Activated CD8-positive, alpha-beta memory T cell treated with anti-CD3 and anti-CD28 coated beads, Interleukin-2, amount 50 U/mL, for 4 hours (primary cell): ENCODE results near the gene TUBA1A.
"Not testable (repeated sequence)": the region's sequence is repeated elsewhere in the genome, so short reads cannot be mapped to it uniquely, and the experiment has no call there.

Source experiments
- DNase-seq: peaks from one replicate; pipeline ENCODE4 v3.0.0-alpha.2; 2020

TUBA1A gene

DNA sequence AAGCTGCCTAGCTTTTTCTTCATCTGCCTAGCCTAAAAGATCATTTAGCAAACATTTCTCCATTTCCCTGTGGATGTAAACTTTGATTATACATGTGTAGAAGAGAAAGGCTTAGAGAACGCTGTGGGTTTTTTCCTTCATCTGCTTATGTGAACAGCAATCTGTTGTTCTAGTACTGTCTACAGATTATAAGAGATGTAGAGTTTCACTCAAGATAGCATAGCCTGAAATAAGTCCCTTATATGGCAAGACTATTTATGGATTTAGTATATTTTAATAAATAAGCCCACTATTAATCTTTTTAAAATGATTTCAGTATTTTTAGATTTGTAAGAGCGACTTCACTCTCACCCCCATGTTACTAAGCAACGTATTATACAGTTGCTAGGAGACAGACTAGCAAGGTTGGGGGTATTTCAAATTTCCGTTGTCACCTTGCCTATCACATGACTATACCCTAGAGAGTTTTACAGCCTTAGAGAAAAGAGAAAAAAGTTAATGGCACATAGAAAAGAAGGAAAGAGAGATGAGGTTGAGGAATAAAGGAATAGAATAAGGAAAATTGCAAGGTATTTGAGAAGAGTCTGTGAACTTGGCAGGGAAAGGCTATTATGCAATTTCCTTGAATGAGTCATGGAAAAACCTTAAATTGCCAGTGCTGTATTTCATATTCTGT, 12.2 kb upstream of the TUBA1A start:
- DNase-seq = no peak

DNA sequence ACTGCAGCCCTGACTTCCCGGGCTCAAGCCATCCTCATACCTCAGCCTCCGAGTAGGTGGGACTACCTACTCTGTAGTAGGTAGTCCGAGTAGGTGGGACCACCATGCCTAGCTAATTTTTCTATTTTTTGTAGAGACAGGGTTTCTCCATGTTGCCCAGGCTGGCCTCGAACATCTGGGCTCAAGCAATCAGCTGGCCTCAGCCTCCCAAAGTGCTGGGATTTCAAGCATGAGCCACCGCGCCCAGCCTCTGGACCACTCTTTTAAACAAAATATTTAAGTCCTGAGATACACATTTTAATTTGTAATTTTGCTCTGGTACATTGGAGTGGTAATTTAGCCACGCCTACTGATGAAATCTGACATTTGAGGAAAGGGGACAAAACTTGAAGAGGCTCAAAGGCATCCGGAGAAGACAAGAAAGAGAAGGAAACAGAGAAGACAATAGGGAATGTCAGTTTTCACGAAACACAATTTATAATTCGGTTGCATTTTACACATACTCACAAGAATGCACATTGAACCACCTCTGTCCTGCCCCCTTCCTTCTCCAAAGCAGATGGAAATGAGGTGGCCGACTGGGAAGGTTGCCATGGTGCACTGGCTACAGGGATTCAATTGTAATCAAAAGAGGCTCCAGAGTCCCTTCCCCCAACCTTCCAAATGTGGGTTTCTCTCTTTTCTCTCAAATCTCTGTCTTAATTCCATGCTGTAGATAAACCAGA, 9.7 kb upstream of the TUBA1A start:
- no peak for DNase-seq

DNA sequence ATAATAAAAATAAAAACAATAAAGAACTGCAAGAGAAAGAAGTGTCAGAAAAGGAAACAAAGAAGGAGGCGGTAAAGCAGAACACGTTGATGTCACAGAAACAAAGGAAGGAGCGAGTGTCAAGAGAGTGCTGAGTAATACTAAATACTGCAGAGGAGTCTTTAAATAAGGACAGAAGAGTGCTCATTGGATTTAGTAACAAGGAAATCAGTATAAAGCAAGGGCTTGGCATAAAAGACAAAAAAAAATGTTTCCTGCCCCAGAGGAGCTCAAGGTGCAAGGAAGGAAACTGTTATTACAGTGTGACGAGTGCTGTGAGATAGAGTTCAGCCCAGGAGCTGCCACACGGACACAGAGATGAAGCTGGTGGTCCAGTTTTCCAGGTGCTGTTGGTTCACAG, 8.4 kb upstream of the TUBA1A start:
- no peak for DNase-seq

DNA sequence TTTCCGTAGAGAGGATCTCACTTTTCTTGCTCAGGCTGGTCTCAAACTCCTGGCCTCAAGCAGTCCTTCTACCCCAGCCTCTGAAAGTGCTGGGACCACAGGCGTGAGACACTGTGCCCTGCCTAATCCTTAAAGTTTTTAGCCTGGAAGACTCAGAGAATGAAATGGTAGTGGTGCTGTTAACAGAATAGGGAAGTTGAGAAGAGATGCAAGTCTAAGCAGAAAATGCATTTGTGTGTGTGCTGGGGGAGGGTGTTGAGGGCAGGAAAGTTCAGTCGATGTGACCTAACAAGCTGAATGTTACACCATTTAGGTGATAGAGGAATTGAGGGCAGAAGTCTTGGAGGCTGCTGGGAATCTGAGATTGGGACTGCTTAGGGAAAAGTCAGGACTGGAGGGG, 6.9 kb upstream of the TUBA1A start:
- DNase-seq = no peak

DNA sequence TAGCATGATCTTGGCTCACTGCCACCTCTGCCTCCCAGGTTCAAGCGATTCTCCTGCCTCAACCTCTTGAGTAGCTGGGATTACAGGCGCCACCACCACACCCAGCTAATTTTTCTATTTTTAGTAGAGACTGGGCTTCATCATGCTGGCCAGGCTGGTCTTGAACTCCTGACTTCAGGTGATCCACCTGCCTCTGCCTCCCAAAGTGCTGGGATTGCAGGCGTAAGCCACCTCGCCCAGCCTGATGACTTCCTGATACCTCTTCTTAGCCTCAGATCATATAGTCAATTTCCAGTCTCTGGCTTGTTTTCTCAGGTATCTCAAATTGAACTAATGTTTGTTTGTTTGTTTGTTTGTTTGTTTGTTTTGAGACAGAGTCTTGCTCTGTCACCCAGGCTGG, 4.9 kb upstream of the TUBA1A start:
- DNase-seq = not testable (repeated sequence)

DNA sequence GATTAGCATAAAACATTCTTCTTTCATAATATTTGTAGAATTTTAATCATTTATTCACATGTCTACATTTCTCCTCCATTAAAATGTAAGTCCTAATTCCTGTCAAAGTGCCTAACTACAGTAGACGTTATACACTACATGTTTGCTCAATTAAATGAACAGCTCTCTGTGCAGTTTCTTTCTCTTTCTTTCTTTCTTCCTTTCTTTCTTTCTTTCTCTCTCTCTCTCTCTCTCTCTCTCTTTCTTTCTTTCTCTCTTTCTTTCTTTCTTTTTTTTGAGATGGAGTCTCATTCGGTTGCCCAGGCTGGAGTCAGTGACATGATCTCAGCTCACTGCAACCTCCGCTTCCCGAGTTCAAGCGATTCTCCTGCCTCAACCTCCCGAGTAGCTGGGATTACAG, 2.6 kb upstream of the TUBA1A start:
- DNase-seq = not testable (repeated sequence)

DNA sequence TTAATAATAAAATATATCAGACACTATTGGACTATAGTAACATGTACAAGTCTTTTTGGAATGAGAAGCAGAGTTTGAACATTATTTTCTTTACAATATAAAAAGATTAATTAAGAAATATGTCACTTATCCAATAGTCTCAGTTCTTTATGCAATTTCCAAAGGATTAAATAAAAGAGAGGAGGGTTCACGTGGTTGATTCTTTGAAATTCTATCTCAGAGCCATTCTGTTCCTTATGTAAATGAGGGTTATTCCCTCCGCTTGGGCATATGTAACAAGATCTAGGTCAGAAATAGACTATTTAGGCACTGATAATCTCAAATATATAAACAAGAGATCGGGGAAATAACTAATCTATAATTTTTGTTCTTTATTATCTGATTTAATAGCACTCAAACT, 2.1 kb upstream of the TUBA1A start:
- no peak for DNase-seq

DNA sequence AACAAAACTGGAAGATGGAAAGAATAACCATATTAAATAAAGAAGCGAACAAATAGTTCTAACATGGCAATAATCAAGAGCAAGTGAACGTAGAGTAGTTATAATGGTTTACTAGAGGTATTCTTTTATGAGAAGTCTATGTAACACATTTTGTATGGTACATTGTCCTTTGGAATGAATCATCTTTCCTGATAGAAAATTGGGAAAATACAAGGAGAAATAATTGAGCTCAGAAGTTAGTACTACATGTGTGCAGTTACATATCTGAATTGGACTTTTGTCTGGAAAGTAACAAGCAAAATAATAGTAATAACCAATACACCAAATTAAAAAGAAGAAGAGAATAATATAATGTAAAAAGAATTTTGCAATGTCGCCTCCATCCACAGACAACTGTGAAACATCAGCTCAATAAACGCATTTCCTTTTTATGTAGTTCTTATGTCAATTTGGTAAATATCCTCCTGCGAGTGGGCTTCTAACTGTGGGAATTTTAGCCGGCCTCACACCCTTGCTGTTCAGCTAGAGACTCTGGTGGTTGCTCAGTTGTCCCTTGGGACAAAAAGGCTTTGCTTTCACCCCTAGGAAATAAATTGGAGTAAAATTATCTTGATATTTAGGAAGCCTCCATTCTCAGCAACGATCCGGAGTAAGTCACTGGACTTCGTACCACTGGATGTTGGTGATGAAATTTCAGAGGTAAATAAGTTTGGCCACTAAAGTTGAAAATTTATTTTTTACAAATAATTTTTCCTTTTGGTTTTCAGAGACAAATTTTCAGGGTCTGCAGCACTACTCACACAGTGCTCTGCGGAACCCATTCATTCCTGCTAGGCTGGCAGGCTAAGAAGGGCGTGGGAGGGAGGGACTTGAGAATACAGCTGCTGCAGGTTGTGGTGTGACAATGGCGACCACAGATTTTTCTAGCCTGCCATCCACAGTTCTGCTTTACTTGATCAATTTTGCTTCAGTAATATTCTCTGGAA, 1.1 kb upstream of the TUBA1A start:
- DNase-seq = no peak

DNA sequence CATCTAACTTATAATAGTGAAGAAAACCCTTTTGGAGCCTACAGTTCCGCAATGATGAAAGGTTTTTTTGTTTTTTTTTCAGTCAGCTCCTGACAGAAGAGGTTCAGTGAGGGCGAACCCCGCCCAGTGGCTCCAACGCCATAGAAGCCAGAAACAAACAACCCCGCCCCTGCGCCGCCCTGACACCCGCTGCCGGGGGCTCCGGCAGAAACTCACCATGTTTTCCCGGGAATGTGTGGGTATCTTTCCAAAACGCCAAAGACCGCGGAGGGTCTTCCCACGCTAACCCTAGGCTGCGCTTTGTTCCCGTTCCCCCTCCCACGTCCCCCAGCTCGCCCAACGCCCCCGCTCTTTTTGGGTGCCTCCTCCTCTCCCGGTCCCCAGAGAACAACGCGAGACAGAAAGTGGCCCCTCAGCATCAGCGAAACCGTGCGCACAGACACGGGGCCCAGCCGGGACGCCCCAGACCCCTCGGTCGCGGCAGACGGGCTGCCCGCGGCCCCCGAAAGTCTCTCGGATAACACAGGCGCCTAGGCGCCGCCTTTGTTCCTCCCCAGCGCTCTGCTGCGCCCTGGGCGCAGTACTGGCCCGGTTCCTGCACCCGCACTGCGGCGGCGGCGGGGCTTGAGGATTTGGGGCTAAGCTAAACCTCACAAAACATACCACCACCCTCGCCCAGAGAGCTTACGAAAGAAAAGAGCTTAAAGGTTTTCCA, 522 bp downstream of the TUBA1A start:
- DNase-seq = peak; percentile 74

DNA sequence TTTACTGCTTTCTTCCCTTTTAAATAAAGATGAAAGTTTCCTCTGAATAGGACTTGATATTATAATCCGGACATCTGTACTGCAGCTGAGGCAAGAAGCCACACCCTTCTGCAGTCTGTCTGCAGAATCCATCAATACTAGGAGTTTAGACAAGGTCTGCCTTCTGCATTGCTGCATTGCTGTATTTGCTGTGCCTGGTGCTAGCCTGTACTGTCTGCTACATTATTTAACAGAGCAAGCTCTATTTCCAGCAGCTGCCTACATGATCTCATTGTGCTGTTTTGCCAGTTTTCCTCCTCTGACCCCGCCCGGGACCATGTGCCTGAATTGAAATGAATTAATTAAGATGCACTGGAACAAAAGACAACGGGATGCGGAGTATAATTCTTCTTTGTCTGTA, 1.7 kb downstream of the TUBA1A start:
- no peak for DNase-seq

DNA sequence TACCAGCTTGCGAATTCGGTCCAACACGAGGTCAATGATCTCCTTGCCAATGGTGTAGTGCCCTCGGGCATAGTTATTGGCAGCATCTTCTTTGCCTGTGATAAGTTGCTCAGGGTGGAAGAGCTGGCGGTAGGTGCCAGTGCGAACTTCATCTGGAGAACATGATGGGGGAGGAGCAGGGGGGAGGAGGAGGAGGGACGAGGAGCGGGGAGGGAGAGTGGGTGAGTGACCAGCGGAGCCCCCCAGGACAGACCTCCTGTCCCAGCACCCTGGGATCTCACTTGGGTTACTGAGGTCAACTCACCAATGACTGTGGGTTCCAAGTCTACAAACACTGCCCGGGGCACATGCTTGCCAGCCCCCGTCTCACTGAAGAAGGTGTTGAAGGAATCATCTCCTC, 2.6 kb downstream of the TUBA1A start:
- DNase-seq = not testable (repeated sequence)

DNA sequence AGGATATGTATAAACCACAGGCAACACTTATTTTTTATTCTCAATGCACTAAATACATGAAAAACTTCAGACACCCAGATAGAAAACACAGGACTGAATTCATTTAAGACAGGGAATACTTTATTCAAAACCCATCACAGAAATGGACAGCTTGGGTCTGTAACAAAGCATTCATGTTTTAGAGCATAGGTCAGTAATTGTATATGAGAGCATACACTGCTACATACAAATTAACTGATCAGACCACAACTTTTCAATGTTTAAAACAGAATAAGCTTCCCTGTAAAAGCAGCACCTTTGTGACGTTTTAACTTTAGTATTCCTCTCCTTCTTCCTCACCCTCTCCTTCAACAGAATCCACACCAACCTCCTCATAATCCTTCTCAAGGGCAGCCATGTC, 4.2 kb downstream of the TUBA1A start:
- DNase-seq = not testable (repeated sequence)

DNA sequence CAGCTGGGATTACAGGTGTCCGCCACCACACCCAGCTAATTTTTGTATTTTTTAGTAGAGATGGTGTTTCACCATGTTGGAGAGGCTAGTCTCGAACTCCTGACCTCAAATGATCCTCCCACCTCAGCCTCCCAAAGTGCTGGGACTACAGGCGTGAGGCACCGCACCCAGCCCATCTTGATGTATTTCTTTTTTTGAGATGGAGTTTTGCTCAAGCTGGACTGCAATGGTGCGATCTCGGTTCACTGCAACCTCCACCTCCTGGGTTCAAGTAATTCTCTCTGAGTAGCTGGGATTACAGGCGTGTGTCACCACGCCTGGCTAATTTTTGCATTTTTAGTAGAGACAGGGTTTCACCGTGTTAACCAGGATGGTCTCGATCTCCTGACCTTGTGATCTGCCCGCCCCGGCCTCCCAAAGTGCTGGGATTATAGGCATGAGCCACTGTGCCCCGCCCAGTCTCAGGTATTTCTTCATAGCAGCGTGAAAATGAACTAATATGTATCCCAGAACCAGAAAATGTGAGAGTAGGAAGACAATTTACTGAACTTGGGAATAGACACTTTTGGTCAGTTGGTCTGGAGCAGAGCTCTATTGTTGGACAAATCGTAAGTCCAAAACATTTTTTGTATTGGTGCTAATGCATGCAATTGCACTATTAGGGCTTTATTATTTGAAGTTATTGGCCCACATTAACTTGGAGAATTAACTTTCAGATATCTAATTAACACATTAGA, 5.5 kb downstream of the TUBA1A start:
- DNase-seq = not testable (repeated sequence)

DNA sequence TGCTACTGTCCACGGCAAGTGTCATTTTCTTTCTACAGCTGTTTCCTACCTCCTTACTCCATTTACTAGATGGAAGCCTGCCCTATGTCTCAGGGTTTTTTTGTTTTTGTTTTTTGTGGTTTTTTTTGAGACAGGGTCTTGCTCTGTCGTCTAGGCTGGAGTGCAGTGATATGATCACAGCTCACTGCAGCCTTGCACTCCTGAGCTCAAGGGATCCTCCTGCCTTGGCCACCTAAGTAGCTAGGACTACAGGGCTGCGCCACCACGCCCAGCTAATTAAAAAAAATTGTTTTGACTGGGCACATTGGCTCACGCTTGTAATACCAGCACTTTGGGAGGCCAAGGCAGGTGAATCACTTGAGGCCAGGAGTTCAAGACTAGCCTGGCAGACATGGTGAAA, 14.7 kb downstream of the TUBA1A start:
- DNase-seq = no peak

DNA sequence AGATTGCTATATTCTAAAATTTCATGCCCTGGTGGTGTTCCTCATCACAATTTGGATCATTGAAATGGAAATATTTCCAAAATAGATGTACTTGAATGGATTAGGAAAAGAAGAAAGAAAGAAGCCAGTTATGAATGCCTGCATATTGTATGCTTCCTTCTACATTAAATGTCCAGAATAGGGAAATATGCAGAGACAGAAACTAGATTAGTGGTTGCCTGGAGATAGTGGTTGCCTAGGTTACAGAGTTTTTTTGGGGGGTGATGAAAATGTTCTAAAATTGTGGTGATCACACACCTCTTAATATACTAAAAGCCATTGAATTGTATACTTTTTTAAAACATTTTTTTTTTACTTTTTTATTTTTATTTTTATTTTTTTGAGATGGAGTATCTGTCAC, 18.0 kb downstream of the TUBA1A start:
- DNase-seq = no peak

DNA sequence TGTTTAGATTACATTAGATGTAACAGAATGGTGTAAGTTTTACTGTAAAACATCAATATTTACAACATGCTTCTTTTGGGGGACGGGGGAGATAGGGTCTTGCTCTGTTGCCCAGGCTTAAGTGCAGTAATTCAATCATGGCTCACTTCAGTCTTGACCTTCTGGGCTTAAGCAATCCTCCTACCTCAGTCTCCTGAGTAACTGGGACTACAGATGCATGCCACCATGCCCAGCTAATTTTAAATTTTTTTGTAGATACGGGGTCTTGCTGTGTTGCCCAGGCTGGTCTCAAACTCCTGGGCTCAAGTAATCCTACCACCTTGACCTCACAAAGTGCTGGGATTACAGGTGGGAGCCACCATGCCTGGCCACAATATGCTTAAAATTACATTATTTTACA, 23.8 kb downstream of the TUBA1A start:
- no peak for DNase-seq

DNA sequence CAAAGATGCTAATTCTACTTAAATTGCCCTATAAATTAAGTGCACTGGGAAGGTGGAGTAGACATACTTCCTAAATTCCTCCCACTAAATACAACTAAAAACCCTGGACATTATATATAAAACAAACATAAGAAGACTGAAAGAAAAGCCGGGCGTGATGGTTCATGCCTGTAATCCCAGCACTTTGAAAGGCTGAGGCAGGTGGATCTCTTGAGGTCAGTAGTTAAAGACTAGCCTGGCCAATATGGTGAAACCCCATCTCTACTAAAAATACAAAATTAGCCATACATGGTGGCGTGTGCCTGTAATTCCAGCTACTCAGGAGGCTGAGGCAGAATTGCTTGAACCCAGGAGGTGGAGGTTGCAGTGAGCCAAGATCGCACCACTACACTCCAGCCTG, 27.0 kb downstream of the TUBA1A start:
- DNase-seq = not testable (repeated sequence)

DNA sequence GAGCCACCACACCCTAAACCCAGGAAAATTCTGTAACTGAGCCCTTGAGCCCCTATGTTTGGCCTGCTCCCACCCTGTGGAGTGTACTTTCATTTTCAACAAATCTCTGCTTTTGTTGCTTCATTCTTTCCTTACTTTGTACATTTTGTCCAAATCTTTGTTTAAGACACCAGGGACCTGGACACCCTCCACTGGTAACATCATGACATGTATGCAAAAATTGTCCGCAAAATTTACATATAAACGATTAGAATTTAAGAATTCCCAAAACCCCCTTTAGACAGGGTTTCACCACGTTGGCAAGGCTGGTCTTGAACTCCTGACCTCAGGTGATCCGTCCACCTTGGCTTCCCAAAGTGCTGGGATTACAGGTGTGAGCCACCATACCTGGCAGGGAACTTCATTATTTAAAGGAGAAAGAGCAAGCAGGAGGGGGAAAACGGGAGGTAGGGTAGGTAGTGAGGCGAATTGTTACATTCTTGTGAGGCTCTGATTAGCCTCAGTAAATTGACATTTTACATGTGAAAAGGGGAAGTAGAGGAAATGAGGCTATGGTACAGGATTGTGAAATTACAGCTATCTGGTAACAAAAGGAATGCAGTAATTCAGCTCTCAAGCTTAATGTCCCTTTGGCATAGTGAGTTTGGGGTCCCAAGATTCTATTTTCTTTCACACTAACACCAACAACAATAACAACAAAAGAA, 27.6 kb downstream of the TUBA1A start:
- DNase-seq = no peak

DNA sequence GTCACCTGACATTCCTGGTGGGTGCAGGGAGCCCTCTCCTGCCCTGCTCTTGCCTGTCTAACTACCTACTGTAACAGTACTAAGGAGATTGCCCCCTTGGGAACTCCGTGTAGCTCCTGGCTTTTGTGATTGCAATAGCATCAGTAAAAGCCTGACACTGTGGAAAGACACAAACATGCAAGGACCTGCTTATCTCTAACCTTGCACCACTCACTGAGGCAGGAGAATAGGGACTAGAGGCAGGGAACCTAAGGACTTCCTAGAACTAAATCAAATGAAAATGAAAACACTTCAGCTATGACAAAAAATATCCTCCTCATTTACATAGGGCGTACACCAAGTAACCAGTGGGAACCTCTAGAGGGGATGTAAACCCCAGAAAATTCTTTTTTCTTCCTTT, 28.5 kb downstream of the TUBA1A start:
- DNase-seq = no peak

DNA sequence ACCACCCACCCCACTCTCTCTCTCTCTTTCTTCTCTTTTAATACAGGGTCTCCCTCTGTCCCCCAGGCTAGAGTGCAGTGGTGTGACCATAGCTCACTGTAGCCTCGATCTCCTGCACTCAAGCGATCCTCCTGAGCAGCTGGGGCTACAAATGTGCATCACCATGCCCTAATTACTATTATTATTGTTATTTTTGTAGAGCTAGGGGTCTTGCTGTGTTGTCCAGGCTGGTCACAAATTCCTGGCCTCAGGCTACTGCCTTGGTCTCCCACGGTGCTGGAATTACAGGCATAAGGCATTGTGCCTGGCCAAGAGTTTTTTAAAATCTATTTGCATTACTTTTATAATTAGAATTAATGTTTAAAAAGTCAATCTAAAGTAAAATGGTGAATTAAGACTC, 34.7 kb downstream of the TUBA1A start:
- DNase-seq = no peak

DNA sequence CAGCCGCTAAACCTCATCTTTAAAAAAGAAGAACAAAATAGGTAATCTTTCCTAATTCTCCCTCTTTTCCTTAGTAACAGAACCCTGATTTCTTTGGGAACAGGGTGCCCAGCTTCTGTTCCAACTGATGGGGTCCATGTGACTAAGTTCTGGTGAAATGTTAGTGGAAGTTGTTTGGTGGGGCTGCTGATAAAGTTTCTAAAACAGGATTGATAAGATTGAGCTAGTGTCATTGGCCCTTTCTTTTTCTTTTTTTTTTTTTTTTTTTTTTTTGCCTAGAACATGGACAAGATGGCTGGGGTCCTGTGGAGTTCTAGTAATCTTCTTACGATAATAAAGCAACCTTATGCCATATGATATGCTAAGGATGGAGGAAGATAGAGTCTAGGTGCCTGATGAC, 41.5 kb downstream of the TUBA1A start:
- DNase-seq = no peak

DNA sequence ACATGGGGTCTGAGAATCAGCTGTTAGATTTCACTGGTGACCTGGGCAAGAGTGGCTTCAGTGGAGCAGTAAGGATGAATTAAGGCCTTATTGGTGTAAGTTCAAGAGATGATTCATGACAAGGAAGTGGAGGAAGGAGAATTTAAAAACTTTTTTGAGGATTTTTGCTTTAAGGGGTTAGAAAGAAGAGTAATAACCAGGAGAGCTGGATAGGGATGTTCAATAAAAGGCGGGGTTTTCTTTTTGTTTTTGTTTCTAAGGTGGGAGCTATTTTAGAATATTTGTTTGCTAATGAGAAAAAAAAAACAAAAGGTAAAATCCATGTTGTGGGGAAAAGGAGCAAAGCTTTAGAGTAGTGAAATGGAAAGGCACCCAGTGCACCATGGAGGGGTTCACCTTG, 42.5 kb downstream of the TUBA1A start:
- DNase-seq = no peak
